Dedifferentiated amniotic fluid mesenchymal stem cell (primary cell): Measurements from ENCODE around the gene SRPRB.

Source experiments
- DNase-seq: peaks from one replicate; pipeline ENCODE4 v3.0.0-alpha.2; 2016; ENCODE audit errors: extremely low spot score

Gene SRPRB, protein sequence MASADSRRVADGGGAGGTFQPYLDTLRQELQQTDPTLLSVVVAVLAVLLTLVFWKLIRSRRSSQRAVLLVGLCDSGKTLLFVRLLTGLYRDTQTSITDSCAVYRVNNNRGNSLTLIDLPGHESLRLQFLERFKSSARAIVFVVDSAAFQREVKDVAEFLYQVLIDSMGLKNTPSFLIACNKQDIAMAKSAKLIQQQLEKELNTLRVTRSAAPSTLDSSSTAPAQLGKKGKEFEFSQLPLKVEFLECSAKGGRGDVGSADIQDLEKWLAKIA

DNA sequence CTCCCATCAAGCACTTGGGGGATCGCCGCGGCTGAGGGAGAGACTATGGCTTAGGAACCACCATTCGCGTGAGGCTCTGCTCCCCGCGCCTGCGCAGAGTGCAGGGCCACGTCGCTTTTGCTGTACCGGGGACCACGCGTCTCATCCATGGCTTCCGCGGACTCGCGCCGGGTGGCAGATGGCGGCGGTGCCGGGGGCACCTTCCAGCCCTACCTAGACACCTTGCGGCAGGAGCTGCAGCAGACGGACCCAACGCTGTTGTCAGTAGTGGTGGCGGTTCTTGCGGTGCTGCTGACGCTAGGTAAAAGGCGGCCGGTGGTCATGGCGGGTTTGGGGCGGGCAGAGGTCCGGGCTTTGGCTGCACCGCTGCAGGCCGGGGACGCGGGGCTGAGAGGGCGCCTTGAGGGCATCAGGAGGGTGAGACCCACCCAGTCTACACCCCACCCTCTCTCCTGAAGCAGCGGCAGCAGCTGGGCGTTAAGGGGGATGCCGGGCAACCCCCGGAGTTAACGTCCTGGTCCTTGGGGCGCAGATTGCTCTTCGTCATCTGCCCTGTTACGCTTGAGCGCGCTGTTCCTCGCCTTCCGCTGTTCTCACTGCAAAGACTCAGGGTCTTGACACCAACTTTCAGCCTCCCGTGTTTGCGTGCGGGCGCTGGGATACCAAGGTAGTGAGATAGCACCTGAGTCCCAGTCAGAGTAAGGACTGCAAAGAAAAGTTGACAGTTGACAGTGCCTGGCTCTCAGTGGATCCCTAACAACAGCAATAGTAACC lies at the start of gene SRPRB:
Gene SRPRB, plus strand, starts transcription at position 114 of the 774 bp plus-strand sequence. Its CDS starts 34 bp downstream, at position 148.
- peak; percentile 91 for DNase-seq

DNA sequence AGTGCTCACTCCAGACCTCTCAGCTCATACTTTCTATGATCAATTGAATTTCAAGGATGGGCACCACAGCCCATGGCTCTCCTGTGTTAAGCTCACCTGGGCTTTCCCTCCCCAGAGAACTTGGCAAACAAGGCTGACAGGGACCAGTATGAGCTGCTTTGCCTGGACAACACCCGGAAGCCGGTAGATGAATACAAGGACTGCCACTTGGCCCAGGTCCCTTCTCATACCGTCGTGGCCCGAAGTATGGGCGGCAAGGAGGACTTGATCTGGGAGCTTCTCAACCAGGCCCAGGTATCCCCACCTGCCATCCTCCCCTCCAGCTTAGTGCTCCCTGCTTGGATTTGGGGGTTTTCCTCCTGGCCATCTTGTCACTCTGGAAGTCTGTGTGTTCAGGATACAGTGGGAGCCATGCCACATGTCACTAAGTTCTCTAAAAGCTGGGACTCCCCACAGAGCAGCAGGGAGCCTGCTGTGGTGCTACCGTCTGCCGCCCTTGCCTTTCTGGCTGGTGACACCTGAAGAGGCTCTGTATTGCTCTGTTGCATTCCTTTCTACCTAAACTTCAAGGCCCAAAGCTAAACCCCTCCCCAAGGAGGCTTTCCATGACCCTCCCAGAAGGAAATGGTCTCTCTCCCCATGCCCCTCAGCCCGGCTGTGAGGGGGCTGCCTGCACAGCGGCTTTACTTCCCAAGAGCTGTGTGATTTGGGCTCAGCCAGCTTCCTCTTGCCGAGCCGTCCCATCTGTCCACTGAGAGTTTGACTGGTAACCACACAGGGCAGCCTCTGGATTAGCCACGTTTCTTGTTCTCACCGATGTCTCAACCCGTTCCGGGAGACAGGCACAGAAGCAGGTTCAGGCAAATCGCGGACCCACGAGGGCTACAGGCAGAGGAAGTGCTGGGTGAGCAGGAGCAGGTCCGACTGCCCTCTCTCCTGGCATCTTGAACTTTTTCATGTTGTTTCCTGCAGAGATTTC lies 48.6 kb upstream of the SRPRB start:
- no peak for DNase-seq

DNA sequence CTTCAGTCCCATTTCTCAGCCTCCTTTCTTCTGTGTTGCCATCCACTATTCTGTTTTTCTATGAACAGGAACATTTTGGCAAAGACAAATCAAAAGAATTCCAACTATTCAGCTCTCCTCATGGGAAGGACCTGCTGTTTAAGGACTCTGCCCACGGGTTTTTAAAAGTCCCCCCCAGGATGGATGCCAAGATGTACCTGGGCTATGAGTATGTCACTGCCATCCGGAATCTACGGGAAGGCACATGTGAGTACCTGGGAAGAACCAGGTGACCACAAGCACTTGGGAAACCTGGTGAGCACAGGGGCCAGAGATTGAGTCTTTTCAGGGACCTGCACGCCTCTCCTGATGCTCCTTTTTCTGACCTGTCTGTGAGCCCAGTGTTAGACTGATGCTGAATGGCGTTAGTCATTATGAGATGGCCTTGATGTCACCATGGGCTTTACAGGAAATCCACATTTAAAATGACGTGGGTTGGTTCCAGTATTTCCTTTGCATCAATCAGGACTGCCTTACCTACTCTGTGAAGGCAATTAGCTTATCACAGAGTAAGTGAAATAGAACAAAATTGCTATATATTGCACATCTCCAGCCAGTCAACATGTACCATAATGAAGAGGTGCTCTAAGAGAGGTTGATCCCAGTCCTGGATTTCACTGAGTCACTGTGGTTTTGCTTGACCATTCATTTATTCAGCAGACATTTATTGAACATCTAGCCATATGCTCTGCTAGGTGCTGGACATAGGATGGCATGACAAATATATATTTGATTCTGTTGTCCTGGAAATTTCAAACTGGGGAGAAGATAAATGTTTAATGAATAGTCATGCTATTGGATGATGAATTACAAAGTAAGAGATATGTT lies 47.7 kb upstream of the SRPRB start:
- DNase-seq, result no peak

DNA sequence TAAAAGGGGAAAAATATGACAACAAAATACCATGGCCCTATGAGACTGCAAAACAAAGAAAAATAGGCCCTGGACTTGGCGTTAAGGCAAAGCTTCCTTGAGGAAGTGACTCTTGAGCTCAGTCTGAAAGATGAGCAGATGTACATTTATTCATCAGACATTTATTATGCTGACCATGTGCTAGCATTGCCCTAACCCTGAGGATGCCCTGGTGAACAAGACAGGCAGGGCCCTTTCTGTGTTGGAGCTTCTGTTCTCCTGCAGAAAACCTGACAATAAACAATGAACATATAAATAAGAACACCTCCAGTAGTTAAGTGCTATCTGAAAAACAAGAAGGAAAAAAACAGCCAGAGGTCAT lies 47.1 kb upstream of the SRPRB start:
- DNase-seq, result no peak

DNA sequence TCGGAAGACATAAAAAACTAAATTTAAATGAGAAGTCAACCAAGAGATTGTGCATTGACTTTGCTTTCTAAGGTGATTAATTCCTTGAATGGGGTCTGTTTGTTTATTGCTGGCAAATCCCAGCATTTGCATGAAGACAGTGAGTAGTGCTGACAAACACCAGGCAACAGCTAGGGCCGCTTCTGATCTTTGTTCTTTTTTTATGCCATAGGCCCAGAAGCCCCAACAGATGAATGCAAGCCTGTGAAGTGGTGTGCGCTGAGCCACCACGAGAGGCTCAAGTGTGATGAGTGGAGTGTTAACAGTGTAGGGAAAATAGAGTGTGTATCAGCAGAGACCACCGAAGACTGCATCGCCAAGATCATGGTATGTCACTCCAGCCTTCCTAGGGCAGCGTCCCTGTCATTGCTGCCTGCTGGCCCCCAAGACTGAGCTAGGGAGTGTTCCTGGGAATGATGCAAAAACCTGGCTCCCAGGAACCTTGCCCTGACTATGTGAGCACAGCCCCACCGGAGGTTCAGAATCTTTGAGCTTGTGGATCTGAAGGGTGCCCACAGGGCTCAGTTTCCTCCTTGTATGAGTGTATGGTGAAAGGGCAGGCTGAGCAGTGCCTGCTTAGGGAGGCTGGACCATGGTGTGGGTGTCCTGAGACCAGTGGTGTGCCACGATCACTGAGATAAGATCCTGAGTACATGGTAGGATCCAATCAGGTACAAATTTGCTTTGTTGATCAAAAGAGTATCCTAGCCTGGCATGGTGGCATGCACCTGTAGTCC lies 46.5 kb upstream of the SRPRB start:
- no peak for DNase-seq

DNA sequence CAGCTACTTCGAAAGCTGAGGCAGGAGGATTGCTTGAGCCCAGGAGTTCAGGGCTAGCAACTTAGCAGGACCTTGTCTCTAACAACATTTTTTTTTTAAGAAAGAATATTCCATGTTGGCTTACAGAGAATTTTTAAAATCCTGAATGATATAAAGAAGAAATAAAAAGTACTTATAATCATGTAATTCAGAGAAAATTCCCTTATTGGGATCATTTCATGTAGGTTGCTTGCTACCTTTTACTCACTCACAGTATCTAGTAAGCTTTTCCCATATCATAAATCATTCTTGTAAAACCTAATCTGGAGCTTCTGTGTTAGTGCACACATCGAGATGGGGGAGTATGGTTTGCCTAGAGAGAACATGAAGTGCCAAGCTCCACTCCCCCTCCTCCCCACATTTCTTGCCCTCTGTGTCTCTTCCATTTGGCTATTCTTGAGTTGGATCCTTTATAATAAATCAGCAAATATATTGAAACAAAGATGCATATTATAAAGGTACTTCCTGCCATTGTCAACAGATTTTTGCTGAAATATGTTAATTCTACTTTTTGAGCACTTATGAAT lies 45.8 kb upstream of the SRPRB start:
- no peak for DNase-seq

DNA sequence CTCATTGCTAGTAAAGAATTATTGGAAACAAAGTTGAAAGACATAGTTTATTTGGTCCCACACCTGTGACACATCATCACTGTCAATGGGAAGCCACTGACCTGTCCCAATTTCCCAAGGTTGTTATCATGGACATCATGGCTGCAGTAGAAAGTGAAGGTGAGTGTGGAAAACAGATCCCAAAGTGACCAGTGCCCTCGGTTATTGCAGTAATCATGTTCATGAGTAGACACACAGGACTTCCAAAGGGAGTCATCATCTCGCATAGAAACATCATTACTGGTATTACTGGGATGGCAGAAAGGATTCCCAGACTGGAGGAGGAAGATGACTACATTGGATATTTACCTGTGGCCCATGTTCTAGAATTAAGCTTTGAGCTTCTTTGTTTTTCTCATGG lies 44.7 kb upstream of the SRPRB start:
- DNase-seq, result no peak

DNA sequence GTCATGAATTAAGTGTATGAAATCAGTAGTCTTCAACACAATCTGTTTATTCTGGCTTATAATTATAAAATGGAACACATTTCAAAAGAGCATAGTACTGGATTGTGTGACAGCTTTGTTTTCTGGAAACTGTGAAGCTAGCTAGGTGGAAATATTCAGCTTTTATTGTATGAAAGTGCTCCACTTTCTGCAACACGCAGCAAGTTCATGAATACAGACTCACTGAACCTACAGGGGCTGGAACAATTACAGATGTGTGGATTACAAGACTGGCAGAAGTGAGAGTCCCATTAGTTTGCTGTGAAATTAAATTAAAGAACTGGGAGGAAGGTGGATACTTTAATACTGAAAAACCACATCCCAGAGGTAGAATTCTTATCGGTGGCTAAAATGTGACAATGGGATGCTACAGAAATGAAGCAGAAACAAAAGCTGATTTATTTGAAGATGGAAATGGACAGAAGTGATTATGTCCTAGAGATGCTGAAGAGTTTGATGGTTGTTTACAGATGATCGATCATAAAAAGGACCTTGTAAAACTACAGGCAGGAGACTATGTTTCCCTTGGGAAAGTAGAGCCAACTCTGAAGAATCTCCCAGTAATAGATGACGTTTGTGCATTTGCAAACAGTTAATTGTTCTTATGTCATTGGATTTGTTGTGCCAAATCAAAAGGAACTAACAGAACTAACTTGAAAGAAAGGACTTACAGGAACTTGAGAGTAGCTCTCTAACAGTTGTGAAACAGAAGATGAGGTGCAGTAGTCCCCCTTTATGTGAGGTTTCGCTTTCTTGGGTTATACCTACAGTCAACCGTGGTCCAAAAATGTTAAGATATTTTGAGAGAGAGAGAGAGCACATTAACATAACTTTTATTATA lies 43.8 kb upstream of the SRPRB start:
- no peak for DNase-seq

DNA sequence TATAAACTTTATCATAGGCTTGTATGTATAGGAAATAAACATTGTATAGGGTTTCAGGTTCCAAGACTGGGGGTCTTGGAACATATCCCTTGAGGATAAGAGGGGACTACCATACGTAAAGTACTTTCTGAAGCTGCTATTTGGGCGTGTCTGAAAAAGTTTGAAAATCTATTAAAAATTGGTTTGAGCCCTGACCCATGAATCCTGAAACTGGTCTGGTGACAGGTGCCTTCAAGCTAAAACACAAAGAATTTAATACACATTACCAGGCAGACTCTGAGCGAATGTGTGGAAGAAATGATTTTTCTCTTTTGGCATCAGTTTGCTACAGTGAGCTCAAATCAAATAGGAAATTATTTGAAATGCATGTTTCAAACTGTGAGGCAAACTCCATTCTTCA lies 43.1 kb upstream of the SRPRB start:
- no peak for DNase-seq

DNA sequence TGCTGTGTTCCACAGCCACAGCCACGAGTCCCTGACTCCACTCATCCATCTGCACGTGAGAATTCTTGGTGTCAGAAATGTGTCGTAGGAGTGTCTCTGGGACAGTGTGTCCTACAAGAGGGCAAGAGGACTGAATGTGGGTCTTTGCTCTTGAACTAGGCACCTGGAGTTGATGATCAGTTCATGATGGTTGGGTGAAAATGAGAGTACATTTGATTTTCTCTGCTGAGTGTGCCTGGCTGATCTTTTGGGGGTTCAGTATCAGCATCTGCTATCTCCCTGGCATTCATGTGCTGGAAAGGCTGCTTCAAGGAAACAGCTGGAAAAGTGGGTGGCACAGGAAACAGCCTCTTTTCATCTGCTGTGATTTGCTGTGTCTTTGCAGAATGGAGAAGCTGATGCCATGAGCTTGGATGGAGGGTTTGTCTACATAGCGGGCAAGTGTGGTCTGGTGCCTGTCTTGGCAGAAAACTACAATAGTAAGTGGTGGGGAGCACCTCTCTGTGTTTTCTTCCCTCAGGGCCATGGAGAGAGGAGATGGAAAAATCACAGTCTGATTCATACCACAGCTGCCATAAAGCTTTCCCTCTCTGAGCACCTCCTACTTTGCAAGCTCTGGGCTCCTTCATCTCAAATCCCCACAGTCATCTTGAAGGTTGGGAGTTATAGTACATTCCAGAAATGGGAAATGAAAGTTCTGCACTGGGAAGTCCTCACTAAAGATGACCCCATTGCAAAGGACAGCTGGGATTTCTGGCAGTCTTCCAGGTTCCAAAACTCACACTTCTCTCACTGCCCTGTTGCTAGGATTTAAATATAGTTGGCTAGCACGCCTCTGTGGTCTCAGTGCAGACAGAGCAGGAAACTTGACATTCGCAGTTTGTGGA lies 41.6 kb upstream of the SRPRB start:
- DNase-seq, result no peak

DNA sequence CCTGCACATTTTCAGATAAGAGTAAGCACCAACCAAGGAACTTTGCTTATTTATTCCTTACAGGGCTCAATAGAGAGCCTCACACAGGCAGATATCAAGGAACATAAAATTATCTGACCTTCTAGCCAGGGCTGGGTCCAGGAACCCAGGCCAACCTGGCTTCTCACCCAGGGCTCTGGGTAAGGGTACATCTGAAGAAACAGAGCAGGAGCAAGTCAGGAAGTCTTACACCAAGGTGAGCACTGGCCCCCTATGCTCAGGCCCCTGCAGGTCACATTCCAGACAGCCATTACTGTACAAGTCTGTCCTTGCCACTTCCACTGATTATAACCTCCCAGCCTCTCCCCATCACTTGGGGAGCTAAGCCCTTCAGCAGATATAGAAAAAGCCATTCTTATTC lies 40.4 kb upstream of the SRPRB start:
- DNase-seq, result no peak

DNA sequence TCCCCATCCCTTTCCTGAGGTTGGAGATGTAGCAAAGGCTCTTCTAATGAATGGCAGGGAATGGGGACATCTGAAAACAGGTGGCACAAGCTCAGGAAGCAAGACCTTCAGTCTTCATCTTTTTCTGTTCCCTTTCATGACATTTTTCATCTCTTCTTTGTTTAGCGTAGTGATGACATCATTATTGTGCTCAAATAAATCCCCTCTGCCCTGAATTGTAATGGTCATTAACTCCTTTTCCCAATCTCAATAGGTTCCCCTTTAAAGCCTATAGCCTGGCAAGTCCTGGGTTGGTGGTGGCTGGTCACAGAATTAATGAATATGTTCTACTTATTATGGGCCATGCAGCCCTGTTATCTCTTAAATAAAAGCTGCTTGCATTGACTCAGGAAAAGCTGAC lies 38.0 kb upstream of the SRPRB start:
- no peak for DNase-seq

DNA sequence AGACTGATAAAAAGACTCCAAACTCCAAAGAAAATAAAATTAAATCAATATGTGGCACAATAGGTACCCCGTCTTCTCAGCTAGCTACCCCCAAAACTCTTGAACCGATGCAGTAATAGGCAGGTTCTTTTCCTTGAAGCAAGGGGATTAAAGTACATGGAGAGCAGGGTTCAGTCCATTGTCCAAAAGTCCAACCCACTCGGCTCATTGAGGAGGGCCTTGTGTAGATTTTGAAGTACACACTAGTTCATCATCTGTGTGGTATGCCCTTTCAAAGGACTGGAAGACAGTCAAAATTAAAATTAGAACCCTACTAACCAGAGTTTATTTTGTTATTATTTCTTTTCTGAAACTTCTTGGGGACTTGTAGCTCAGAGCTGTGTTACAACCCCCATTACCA lies 36.1 kb upstream of the SRPRB start:
- DNase-seq, result no peak

DNA sequence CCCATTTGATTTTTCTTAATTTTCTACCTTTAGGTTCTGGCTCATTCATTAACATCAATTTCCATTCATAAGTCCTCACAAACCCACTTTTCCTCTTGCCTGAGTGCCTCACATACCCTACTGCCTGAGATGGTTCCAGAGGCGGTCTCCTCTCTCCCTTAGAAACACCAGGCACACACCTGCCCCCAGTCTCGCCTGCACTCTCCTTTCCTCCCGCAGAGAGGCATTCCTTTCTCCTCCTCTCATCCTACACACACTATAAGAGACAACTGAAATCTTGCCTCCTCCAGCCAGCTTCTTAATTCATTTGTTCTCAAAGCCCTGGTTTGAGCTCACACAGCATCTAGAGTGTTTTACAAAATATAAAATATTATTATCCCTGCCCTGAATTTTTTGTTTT lies 31.9 kb upstream of the SRPRB start:
- DNase-seq, result no peak

DNA sequence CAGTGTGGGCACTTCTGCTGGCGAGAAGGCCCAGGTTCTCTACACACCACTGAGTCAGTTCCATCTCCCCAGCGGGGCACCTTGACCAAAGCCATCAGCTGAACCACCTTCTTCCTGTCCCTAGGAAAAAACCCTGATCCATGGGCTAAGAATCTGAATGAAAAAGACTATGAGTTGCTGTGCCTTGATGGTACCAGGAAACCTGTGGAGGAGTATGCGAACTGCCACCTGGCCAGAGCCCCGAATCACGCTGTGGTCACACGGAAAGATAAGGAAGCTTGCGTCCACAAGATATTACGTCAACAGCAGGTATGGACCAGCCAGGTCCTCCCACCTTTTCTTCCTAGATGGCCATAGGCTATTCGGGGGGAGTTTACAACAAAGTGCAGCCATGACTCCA lies 30.3 kb upstream of the SRPRB start:
- DNase-seq, result no peak

DNA sequence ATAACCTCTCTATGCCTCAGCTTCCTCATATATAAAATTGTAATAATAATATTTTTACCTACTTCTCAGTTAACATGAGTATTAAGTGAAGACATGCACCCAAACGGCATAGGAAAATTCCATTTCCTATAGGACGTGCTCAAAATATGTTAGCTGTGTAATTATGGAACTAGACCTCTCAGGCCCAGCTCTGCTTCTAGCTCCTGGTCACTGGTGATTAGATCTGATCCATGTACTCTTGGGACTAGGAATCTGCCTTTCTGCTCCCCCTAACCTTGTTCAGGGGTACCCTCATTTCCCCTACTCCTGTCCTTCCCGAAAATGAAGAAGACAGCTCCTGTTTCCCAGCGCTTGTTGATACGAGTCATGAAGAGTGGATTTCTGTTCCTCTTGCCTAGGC lies 29.8 kb upstream of the SRPRB start:
- DNase-seq, result no peak

DNA sequence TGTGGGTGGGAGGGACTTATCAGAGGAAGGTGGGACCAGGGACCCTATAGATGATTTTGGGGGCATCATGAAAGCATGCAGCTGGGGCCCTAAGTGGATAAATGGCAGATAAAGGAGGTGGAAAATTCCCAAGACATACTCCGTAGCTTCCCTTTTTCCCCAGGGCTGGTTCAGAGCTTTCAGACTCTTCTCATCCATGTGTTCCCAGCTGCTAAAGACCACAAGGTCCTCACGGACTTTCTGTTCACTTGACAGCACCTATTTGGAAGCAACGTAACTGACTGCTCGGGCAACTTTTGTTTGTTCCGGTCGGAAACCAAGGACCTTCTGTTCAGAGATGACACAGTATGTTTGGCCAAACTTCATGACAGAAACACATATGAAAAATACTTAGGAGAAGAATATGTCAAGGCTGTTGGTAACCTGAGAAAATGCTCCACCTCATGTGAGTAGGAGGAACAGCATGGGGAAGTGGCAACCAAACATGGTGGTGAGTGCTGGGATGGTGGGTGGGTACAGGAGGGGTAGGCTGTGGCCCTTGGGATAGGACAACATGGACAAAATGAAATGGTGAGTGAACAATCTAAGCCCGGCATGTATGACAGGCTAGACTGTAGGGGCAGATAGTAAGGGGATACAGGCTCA lies 28.7 kb upstream of the SRPRB start:
- DNase-seq, result no peak
